ENCODE data around the gene FGF4. TPM values are rescaled to one million over a fixed set of nuclear protein-coding genes. Genes with fewer than 3 reads are reported as not detected.

The FGF4 gene
- total RNA-seq, 1 donor from 2014 or later: not detected

DNA sequence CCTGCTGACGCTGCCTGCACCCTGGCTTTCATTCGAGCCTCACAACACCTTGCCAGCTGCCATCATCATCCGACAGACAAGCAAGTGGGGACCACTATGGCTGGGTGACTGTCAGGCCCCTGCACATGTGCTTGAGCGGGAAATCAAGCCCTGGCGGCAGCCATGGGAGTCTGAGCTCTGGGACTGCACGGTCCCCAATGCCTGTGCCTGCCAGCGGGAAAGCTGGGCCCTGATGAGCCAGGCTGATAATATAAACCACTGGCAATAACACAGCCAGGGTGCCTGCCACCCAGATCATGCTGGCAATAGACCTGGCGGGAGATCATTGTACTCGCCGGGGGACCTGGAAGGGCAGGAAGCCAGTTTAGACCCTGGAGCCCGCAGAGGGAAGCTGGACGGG, 41.5 kb upstream of the FGF4 start:
- ChIA-PET POLR2A (no interaction called here), CTCF (no interaction called here)
- H3K9me3 Mint-ChIP-seq: no peaks in the 10 kb centered on the region
- TF ChIP-seq, protein P1, sequence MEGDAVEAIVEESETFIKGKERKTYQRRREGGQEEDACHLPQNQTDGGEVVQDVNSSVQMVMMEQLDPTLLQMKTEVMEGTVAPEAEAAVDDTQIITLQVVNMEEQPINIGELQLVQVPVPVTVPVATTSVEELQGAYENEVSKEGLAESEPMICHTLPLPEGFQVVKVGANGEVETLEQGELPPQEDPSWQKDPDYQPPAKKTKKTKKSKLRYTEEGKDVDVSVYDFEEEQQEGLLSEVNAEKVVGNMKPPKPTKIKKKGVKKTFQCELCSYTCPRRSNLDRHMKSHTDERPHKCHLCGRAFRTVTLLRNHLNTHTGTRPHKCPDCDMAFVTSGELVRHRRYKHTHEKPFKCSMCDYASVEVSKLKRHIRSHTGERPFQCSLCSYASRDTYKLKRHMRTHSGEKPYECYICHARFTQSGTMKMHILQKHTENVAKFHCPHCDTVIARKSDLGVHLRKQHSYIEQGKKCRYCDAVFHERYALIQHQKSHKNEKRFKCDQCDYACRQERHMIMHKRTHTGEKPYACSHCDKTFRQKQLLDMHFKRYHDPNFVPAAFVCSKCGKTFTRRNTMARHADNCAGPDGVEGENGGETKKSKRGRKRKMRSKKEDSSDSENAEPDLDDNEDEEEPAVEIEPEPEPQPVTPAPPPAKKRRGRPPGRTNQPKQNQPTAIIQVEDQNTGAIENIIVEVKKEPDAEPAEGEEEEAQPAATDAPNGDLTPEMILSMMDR (IDR thresholded peaks at IDR 0.05): no peak
- no peak for ATAC-seq (ENCODE audit: low read depth)
- H3K4me1 Mint-ChIP-seq: no peaks in the 10 kb centered on the region
- H3K27me3 Mint-ChIP-seq: peaks cover 29% of the 10 kb centered on the region
- H3K4me3 Mint-ChIP-seq: no peak overlapping the region
- no peaks in the 10 kb centered on the region for H3K36me3 Mint-ChIP-seq (ENCODE audit: low read depth)
- intact Hi-C loops (cut with micrococcal nuclease): no loop called here
- H3K27ac Mint-ChIP-seq: no peak overlapping the region
- DNase-seq: no peak

DNA sequence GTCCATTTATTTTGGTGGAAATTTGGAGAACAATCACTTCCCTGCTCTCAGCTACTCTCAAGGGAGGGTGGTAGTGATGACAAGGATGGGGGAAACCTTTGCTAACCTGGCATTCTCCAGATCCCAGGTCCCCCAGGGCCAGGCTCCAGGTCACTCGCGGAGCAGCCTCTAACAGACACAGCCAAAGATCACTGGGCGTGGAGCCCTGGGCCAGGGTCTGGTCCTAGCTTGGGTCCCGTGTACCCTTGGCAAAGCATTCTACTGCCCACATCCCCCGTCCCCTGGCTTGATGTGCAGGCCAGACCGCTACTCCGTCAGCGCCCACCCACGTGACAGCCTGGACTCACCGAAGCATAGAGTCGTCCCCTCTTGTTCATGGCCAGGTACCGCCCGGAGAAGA, 40.8 kb upstream of the FGF4 start:
- Mint-ChIP-seq H3K4me1 (no peaks in the 10 kb centered on the region), H3K9me3 (no peaks in the 10 kb centered on the region), H3K27me3 (peaks cover 28% of the 10 kb centered on the region), H3K4me3 (no peak overlapping the region), H3K36me3 (ENCODE audit: low read depth) (no peaks in the 10 kb centered on the region), H3K27ac (no peak overlapping the region)
- CTCF ChIA-PET: no interaction called here
- TF ChIP-seq, protein P1 (IDR thresholded peaks at IDR 0.05): no peak
- intact Hi-C loops (cut with micrococcal nuclease): no loop called here
- POLR2A ChIA-PET: no interaction called here
- no peak for DNase-seq
- no peak for ATAC-seq (ENCODE audit: low read depth)

DNA sequence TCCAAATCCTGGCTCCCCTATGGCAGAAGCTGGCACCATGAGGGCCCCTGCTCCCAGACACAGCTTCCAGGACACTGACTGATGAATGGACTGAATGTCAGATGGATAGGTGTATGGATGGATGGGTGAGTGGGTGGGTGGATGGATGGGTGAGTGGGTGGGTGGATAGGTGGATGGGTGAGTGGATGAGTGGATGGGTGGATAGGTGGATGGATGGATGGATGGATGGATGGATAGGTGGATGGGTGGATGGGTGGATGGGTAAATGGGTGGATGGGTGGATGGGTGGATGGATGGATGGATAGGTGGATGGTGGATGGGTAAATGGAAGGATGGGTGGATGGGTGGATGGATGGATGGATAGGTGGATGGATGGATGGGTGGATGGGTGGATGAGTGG, 39.8 kb upstream of the FGF4 start:
- peaks cover 21% of the 10 kb centered on the region for H3K27me3 Mint-ChIP-seq
- H3K9me3 Mint-ChIP-seq: no peaks in the 10 kb centered on the region
- no peak overlapping the region for H3K27ac Mint-ChIP-seq
- intact Hi-C loops (cut with micrococcal nuclease): no loop called here
- POLR2A ChIA-PET: no interaction called here
- ATAC-seq (ENCODE audit: low read depth) (no peak), DNase-seq (no peak)
- no peaks in the 10 kb centered on the region for H3K36me3 Mint-ChIP-seq (ENCODE audit: low read depth)
- no peak overlapping the region for H3K4me3 Mint-ChIP-seq
- no peaks in the 10 kb centered on the region for H3K4me1 Mint-ChIP-seq
- TF ChIP-seq, protein P1 (IDR thresholded peaks at IDR 0.05): no peak
- CTCF ChIA-PET: no interaction called here

DNA sequence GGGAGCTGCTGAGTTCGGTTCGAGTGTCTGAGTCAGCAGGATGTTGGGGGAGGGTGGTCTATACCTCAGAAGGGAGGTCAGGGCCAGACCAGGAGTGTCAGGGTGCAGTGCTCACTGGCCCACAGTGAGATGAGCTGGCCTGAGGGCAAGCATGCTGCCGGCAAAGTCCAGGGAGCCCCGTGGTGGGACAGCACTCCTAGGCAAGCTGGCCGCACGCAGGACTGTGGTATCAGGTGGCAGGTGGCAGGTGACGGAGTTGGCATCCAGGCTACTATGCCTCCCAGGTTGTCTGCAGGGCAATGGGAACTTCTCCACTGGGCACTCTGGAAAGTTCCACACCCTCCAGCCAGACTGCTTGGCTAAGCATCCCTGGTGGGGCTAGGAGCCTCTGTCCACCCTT, 39.3 kb upstream of the FGF4 start:
- peaks cover 21% of the 10 kb centered on the region for H3K27me3 Mint-ChIP-seq
- ChIA-PET POLR2A (no interaction called here), CTCF (no interaction called here)
- no peaks in the 10 kb centered on the region for H3K9me3 Mint-ChIP-seq
- H3K4me1 Mint-ChIP-seq: no peaks in the 10 kb centered on the region
- no peak overlapping the region for H3K4me3 Mint-ChIP-seq
- intact Hi-C loops (cut with micrococcal nuclease): no loop called here
- H3K36me3 Mint-ChIP-seq (ENCODE audit: low read depth): no peaks in the 10 kb centered on the region
- no peak for ATAC-seq (ENCODE audit: low read depth)
- no peak overlapping the region for H3K27ac Mint-ChIP-seq
- TF ChIP-seq, protein P1 (IDR thresholded peaks at IDR 0.05): no peak
- DNase-seq: no peak

DNA sequence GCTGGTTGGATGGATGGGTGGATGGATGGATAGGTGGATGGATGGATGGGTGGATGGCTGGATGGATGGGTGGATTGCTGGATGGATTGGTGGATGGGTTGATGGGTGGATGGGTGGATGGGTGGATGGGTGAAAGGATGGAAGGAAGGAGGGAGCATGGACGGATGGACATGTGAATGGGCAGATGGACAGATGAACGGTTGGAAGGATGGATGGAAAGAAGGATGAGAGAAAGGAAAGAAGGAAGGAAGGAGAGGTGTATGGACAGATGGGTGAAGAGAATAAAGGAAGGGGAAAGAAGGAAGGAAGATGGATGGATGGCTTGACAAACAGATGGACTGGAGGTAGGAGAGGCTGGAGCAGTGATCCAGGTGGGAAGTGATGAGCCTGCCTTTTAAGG, 38.7 kb upstream of the FGF4 start:
- Mint-ChIP-seq H3K27me3 (peaks cover 22% of the 10 kb centered on the region), H3K9me3 (no peaks in the 10 kb centered on the region), H3K36me3 (ENCODE audit: low read depth) (no peaks in the 10 kb centered on the region), H3K27ac (no peak overlapping the region), H3K4me1 (no peaks in the 10 kb centered on the region), H3K4me3 (no peak overlapping the region)
- intact Hi-C loops (cut with micrococcal nuclease): no loop called here
- DNase-seq (no peak), ATAC-seq (ENCODE audit: low read depth) (no peak)
- ChIA-PET CTCF (no interaction called here), POLR2A (no interaction called here)
- TF ChIP-seq, protein P1 (IDR thresholded peaks at IDR 0.05): no peak

Measured in activated B cell treated with CpG ODN at 0.5 μM for 24 hours (primary cell).